Naive B cell (primary cell): ENCODE results near the gene FGFRL1. TPM values are rescaled to one million over a fixed set of nuclear protein-coding genes. Genes with fewer than 3 reads are reported as not detected.
"Not testable (repeated sequence)": the region's sequence is repeated elsewhere in the genome, so short reads cannot be mapped to it uniquely, and the experiment has no call there.

Experiments used
- ATAC-seq, 2 donors: fragments of 150-1000 bp; cut with Tn5 transposase; 2 replicates each; pipeline ENCODE4 v1.10.0; 2021; ENCODE audit warnings: low read depth in 2 of 2, mild to moderate bottlenecking in 2 of 2, moderate library complexity in 2 of 2
- DNase-seq: peaks from one replicate; pipeline ENCODE4 v3.0.0; 2022
- H3K27ac Mint-ChIP-seq, 6 donors: one replicate each; pipeline ENCODE4 v1.8.0; 2020 to 2022; ENCODE audit warnings: mild to moderate bottlenecking in 6 of 6, mixed read lengths in 6 of 6, moderate library complexity in 5 of 6, inconsistent platforms in 2 of 6
- H3K27me3 Mint-ChIP-seq, 3 donors: one replicate each; pipeline ENCODE4 v1.8.0; 2021 to 2022; ENCODE audit warnings: mixed read lengths in 3 of 3, mild to moderate bottlenecking in 1 of 3
- H3K36me3 Mint-ChIP-seq, 2 donors: one replicate each; pipeline ENCODE4 v1.8.0; 2020 to 2022; ENCODE audit warnings: mixed read lengths in 2 of 2, inconsistent platforms in 1 of 2, mild to moderate bottlenecking in 1 of 2
- H3K4me1 Mint-ChIP-seq, 3 donors: one replicate each; pipeline ENCODE4 v1.8.0; 2020 to 2022; ENCODE audit warnings: mixed read lengths in 3 of 3, inconsistent platforms in 1 of 3, mild to moderate bottlenecking in 1 of 3, moderate library complexity in 1 of 3
- H3K4me3 Mint-ChIP-seq, 8 donors: one replicate each; pipeline ENCODE4 v1.8.0; 2020 to 2022; ENCODE audit warnings: mild to moderate bottlenecking in 8 of 8, mixed read lengths in 8 of 8, moderate library complexity in 8 of 8, inconsistent platforms in 2 of 8
- H3K9me3 Mint-ChIP-seq, 7 donors: one replicate each; pipeline ENCODE4 v1.8.0; 2020 to 2022; ENCODE audit warnings: mixed read lengths in 7 of 7, mild to moderate bottlenecking in 5 of 7, inconsistent platforms in 2 of 7, moderate library complexity in 1 of 7
- polyA plus RNA-seq, 6 donors: library from polyadenylated mRNA; unstranded; fragments of 300-500 nt; fragmentation: Illumina TruSeq; gene quantifications; one replicate each; pipeline ENCODE4 v1.2.3, GENCODE V29; 2021; ENCODE audit warnings: low read depth in 6 of 6

Gene FGFRL1
- polyA plus RNA-seq, 6 donors from 2014 or later, result 0.22 to 2.3 (median 0.37) TPM; not detected in 1

DNA sequence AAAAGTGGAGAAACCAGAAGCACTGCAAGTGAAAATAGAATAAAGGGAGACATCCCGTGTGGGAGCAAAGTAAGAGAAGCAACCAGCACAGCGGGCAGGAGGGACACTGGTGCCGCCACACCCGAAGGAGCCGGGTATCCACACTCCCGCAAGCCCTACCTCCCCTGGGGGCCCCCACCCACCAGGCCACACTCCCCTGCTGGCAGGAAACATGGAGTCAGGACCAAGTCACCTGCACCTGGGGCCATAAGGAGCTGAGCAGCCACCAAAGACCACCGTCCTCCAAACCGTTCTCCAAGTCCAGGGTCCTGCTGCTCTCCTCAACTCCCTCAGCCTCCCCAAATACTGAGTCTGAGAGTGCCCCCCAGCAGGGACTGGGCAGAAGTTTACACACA is 30.5 kb downstream of the FGFRL1 start:
- Mint-ChIP-seq H3K4me3 (no peak overlapping the region), H3K9me3 (no peaks in the 10 kb centered on the region), H3K27me3 (peaks cover 9 to 31% (median 29%) of the 10 kb centered on the region in 3 donors), H3K27ac (no peak overlapping the region), H3K36me3 (peaks cover 0 to 5% of the 10 kb centered on the region in 2 donors), H3K4me1 (peaks cover 0 to 8% (median 2%) of the 10 kb centered on the region in 3 donors)
- no peak for ATAC-seq
- DNase-seq, result no peak

DNA sequence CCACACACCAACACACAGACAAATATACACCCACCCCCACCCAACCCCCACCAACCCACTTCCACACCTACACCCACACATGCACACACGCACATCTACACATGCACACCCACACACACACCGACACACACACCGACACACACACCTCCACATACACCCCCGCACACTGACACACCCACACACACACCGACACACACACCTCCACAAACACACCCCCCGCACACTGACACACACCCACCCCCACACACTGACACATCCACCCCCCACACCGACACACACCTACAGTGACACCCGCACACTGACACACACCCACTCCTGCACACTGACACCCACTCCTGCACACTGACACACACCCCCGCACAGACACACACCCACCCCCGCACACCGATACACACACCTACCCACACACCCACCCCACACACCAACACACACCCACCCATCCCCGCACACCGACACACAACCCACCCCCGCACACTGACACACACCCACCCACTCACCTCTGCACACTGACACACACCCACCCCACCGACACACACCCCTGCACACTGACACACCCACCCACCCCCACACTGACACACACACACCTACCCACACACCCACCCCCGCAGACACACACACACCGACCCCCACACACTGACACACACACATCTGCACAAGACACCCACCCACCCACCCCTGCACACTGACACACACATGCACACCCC is 31.1 kb downstream of the FGFRL1 start:
- H3K27ac Mint-ChIP-seq, result no peak overlapping the region
- H3K9me3 Mint-ChIP-seq, result no peaks in the 10 kb centered on the region
- H3K4me3 Mint-ChIP-seq, result no peak overlapping the region
- H3K27me3 Mint-ChIP-seq, result peaks cover 11 to 37% (median 34%) of the 10 kb centered on the region in 3 donors
- DNase-seq (no peak), ATAC-seq (no peak)
- peaks cover 2 to 8% (median 3%) of the 10 kb centered on the region in 3 donors for H3K4me1 Mint-ChIP-seq
- peaks cover 0 to 7% of the 10 kb centered on the region in 2 donors for H3K36me3 Mint-ChIP-seq

DNA sequence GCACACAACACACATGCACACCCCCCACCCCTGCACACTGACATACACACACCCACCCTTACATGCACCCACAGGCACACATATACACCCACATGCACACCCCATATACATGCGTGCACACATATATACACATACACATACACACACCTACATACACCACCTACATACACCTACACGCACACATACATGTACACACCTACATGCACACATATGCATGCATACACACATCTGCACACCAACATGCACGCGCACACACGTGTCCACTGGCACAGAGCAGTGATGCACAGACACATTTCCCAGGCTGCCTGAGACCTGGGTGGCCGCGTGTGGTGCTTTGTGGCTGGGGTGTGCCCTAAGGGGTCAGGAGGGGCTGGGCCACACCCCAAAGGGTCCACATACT is 31.7 kb downstream of the FGFRL1 start:
- Mint-ChIP-seq H3K27ac (no peak overlapping the region), H3K36me3 (peaks cover 0 to 7% of the 10 kb centered on the region in 2 donors), H3K9me3 (no peaks in the 10 kb centered on the region), H3K27me3 (peaks cover 15 to 43% (median 41%) of the 10 kb centered on the region in 3 donors), H3K4me3 (no peak overlapping the region), H3K4me1 (peaks cover 2 to 8% (median 7%) of the 10 kb centered on the region in 3 donors)
- no peak for ATAC-seq
- no peak for DNase-seq

DNA sequence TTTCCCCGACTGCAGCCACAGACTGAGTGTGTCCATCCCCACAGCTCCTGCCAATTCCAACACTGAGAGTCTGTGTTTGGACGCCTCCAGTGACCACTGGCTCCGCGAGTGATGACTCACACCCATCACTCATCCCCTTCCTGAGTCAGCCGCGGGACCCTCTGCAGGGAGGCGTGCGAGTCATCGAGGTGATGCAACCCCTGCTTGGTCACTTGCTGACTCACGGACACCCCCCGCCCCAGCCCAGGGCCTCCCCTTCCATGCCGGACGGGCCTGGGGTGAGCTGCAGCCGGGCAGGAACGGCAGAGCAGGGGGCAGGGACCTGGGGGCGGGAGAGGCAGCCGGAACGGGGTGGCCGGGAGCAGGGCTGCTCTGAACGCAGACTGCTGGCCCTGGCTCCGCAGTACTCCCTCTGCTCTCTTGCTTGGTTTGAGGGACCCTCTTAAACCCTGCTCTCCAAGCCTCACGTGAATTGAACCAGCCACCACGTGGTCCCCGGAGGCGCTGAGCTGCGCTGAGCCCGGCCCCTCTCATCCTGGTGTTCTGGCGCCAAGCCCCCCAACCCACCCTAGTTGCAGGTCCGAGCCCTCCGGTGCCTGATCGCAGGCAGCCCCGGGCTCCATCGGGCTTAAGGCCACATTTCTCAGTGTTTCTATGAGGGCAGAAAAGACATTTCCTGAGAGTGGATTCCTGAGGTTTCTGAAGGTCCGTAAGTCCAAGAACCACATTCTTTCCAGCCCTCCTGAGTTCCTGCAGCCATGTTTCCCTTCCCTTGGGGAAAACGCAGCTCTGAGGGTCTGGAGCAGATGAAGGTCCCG is 32.4 kb downstream of the FGFRL1 start:
- peaks cover 3 to 12% (median 8%) of the 10 kb centered on the region in 3 donors for H3K4me1 Mint-ChIP-seq

DNA sequence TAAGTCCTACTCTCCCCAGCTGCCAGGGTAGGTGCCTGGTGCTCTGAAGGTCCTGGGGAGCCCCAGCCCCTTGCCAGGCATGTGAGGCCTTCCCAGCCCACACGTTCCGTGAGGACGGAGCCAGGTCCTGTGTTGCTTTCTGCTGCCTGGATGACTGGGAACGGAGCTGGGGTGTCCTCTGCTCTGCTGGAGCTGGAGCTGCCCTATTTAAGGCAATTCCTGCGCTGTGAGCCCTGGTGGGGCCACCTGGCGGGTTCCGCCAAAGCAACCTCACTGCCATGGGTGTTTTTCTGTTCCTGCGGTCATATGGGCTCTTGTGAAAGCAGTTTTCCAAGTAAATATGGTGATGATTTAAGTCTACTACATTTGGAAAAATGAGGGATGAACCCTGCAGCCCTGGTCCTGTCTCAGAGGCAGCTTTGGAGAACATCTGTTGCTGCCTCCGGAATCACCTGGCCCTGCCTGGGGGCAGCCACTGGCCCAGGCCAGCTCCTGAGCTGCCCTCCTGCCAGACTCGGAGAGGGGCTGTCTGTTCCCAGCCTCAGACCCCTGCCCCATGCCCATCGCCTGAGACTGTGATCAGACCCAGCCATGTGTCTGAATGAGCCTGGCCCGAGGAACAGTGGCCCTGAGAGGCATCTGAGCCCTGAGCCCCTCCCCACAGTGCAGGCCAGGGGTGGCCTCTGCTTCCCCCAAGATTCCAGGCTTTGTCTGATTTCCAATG is 33.2 kb downstream of the FGFRL1 start:
- H3K36me3 Mint-ChIP-seq, result peaks cover 0 to 7% of the 10 kb centered on the region in 2 donors
- H3K27ac Mint-ChIP-seq, result no peak overlapping the region
- H3K4me3 Mint-ChIP-seq, result no peak overlapping the region
- H3K27me3 Mint-ChIP-seq, result peaks cover 23 to 57% (median 55%) of the 10 kb centered on the region in 3 donors
- DNase-seq (no peak), ATAC-seq (no peak)
- H3K4me1 Mint-ChIP-seq, result peaks cover 7 to 18% (median 15%) of the 10 kb centered on the region in 3 donors
- H3K9me3 Mint-ChIP-seq, result no peaks in the 10 kb centered on the region

More for the DNA sequence above, 32.4 kb downstream of the FGFRL1 start:
- Mint-ChIP-seq H3K27ac (no peak overlapping the region), H3K27me3 (peaks cover 19 to 49% (median 48%) of the 10 kb centered on the region in 3 donors), H3K36me3 (peaks cover 0 to 7% of the 10 kb centered on the region in 2 donors), H3K4me3 (no peak overlapping the region), H3K9me3 (no peaks in the 10 kb centered on the region)
- no peak for DNase-seq
- no peak for ATAC-seq

DNA sequence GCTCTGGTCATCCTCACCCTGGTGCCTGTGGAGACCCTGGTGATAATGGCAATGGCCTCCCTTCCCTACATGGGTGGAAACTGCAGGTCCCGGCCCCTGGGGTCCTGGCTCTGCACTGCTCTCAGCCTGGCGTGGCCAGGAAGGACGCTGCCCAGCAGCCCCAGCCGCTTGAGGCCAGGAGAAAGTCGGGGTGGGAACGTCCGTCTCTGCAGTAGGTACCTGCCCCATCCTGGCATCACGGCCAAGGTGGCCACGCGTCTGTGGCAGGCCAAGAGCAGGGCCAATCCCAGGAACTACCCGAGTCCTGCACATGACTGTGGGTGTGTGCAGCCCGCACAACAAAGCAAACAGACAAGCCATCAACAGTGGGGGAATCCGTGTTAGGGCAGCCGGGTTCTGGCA is 33.8 kb downstream of the FGFRL1 start:
- ATAC-seq, result no peak
- no peak overlapping the region for H3K27ac Mint-ChIP-seq

DNA sequence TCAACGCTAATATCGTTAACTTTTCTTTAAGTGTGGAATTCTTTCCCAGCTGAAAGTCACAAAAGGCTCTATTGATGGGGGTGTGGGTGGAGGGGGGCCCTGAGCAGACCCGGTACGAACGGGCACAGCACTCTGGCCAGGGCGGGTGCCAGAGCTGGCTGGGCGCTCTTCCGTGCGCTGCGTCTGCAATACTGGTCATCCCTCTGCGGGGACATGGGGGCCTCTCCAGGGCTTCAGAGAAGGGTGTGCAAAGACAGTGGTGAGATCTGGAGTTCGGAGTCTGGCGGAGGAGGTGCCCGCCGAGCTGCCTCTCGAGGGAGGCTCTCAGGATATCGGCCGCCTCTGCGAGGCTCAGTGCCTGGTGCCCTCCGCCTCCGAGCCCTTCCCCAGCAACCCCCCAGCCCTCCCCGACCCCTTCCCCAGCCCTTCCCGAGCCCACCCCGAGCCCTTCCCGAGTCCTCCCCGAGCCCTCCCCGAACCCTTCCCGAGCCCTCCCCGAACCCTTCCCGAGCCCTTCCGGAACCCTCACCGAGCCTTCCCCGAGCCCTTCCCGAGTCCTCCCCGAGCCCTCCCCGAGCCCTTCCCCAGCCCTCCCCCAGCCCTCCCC is 34.3 kb downstream of the FGFRL1 start:
- DNase-seq (no peak), ATAC-seq (no peak)
- Mint-ChIP-seq H3K4me1 (peaks cover 7 to 18% (median 15%) of the 10 kb centered on the region in 3 donors), H3K36me3 (peaks cover 0 to 7% of the 10 kb centered on the region in 2 donors), H3K9me3 (no peaks in the 10 kb centered on the region), H3K27ac (peak overlapping the region in 2 of 6 donors; percentile 32 to 41), H3K27me3 (peaks cover 23 to 57% (median 55%) of the 10 kb centered on the region in 3 donors), H3K4me3 (no peak overlapping the region)

More for the DNA sequence above, 33.8 kb downstream of the FGFRL1 start:
- H3K36me3 Mint-ChIP-seq, result peaks cover 0 to 7% of the 10 kb centered on the region in 2 donors
- H3K27me3 Mint-ChIP-seq, result peaks cover 23 to 57% (median 55%) of the 10 kb centered on the region in 3 donors
- no peak for DNase-seq
- peaks cover 7 to 18% (median 15%) of the 10 kb centered on the region in 3 donors for H3K4me1 Mint-ChIP-seq
- H3K9me3 Mint-ChIP-seq, result no peaks in the 10 kb centered on the region
- no peak overlapping the region for H3K4me3 Mint-ChIP-seq

DNA sequence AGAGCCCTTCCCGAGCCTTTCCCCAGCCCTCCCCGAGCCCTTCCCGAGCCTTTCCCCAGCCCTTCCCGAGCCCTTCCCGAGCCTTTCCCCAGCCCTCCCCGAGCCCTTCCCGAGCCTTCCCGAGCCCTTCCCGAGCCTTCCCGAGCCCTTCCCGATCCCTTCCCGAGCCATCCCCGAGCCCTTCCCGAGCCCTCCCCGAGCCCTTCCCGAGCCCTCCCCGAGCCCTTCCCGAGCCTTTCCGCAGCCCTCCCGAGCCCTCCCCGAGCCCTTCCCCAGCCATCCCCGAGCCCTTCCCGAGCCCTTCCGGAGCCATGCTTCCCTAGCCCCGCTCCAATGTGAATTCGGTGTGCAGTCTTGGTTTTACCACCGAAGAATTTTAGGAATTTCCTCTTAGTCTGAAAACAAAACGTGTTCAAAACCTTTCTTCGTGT is 35.2 kb downstream of the FGFRL1 start:
- H3K36me3 Mint-ChIP-seq, H3K9me3 Mint-ChIP-seq, ATAC-seq, DNase-seq: not testable (repeated sequence)
- Mint-ChIP-seq H3K27ac (peak overlapping the region in 4 of 6 donors; percentile 39 to 89 (median 76)), H3K4me3 (peak overlapping the region in 2 of 8 donors; percentile 32 to 78), H3K27me3 (peaks cover 23 to 61% (median 55%) of the 10 kb centered on the region in 3 donors), H3K4me1 (peaks cover 7 to 18% (median 15%) of the 10 kb centered on the region in 3 donors)

DNA sequence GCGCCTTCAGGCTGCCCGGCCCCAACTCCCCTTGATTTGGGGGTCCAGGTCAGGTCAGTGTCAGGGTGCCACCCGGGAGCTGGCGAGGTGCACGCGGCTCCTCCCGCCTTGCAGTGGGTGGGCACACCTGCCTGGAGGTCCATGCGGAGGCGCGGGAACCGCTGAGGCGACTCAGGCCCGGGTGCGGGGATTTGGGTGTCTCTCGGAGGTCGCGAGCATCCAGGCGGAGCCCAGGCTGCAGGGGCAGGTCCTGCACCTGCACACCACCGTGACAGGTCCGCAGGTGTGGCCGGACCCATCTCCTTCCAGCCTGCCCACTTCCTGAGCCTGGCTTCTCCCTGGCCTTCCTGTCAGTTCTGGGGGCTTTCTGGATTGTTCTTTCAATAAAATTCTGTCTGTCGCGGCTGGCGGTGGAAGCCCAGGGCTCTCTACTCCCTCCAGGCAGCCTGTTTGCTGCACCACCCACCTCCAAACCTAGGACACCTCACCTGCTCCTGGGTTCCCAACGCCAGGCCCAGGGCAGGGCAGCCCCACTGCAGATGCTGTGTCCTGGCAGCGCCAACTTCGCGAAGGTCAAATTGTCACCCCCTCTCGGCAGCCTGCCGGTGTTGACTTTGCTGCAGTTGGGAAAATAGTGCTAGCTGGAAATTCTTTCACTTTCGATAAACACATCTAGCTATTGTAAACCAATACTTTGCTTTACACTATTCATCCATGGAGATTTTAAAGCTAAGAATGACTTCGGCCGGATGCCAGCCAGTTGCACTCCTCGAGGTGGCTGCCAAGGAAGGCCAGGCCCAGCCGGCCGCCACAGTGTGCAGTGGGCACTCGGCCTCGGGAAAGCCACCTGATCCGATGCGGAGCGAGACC is 35.9 kb downstream of the FGFRL1 start:
- peaks cover 23 to 66% (median 55%) of the 10 kb centered on the region in 3 donors for H3K27me3 Mint-ChIP-seq
- peaks cover 7 to 18% (median 15%) of the 10 kb centered on the region in 3 donors for H3K4me1 Mint-ChIP-seq
- H3K4me3 Mint-ChIP-seq, result peak overlapping the region in 2 of 8 donors; percentile 25 to 32
- ATAC-seq (no peak), DNase-seq (no peak)
- peak overlapping the region in 3 of 6 donors; percentile 39 to 89 (median 56) for H3K27ac Mint-ChIP-seq
- peaks cover 0 to 7% of the 10 kb centered on the region in 2 donors for H3K36me3 Mint-ChIP-seq
- H3K9me3 Mint-ChIP-seq, result peaks cover 0 to 8% (median 4%) of the 10 kb centered on the region in 7 donors

DNA sequence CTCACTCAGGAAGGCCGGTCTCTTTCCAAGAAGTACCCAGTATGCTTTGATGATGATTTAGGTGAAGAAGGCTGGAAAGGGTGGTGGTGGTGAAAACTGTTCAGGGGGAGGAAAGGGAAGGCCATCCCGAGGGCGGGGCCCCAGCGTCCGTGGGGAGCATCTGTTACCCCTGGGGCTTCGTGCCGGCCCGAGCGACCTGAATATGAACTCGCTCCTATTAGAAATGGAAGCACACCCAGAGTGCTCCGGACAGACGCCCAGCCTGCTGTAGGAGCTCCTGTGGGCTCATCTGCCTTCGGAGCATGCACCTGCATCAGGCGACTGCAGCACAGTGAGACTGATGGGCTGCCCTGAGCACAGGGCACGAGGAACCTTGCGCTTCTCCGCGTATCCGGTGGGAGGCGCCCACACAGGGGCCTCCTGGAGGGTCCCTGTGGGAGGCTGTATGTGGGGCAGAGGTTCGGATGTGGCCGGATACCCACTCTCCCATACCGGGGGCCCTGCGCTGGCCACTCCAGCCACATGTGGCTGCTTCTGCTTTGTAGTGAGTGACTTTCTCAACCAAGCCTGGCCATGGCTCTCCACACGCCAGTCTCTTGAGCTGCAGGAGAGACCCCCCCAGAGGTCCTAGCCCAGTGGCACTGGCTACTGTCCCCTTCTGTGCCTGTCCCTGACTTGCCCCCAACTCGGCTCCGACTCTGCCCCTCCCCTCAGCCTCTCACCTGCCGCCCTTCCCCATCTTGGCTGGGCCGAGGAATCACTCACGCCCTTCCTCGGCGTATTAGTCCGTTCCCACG is 36.7 kb downstream of the FGFRL1 start:
- Mint-ChIP-seq H3K4me3 (peak overlapping the region in 1 of 8 donors; percentile 25), H3K36me3 (peaks cover 0 to 7% of the 10 kb centered on the region in 2 donors), H3K27ac (peak overlapping the region in 5 of 6 donors; percentile 8 to 65 (median 50)), H3K4me1 (peaks cover 7 to 15% (median 15%) of the 10 kb centered on the region in 3 donors), H3K27me3 (peaks cover 21 to 72% (median 50%) of the 10 kb centered on the region in 3 donors), H3K9me3 (peaks cover 0 to 8% (median 4%) of the 10 kb centered on the region in 7 donors)
- ATAC-seq (no peak), DNase-seq (no peak)
